ENCODE results near the gene KRT25.

GRCh38 chr17:40779181-40779909 lies 24.2 kb upstream of the KRT25 start:
- no peak for TF ChIP-seq CTCF (IDR thresholded peaks at IDR 0.05 in 2 of 3, conservative IDR thresholded peaks at IDR 0.05 in 1 of 3; ENCODE audit: borderline replicate concordance in 1 of 3, insufficient read depth in 1 of 3, low read depth in 2 of 3, low read length in 2 of 3)
- TF ChIP-seq POLR2AphosphoS5 (IDR thresholded peaks at IDR 0.05; ENCODE audit: low read depth, low read length) = no peak
- TF ChIP-seq TCF7L2 (IDR thresholded peaks at IDR 0.05; ENCODE audit: borderline replicate concordance, extremely low read depth, insufficient read depth, insufficient read length) = no peak
- no peak for TF ChIP-seq POLR2A (IDR thresholded peaks at IDR 0.05; ENCODE audit: borderline replicate concordance, extremely low read depth, insufficient read depth, insufficient read length)
- TF ChIP-seq SP1 (IDR thresholded peaks at IDR 0.05; ENCODE audit: low read depth) = no peak
- TF ChIP-seq ELF1 (IDR thresholded peaks at IDR 0.05; ENCODE audit: borderline replicate concordance, low read depth) = no peak

Measured in HCT116 (cell line).